Right lobe of liver (tissue), 4 donors: ENCODE measurements around the gene PPP6R3.

ENCODE experiments used
- CTCF ChIP-seq, 4 donors: fragments of 200-600 bp in 3 of 4; fragments of 450-650 bp in 1 of 4; IDR thresholded peaks; one replicate each; pipeline versions ENCODE4 v1.5.1 to v1.8.0; 2016 to 2022; ENCODE audit warnings: antibody characterized with exemption in 4 of 4, mild to moderate bottlenecking in 2 of 4
- POLR2A ChIP-seq: fragments of 450-650 bp; IDR thresholded peaks from one replicate; pipeline ENCODE4 v1.6.1; 2017; ENCODE audit warnings: antibody characterized with exemption, mild to moderate bottlenecking
- donor health status: DM: no; HTN: no; CAD: no.
- donor health status: DM: no; HTN: no; CAD: no.
- donor health status: DM: no; HTN: yes; CAD: no.

- TF ChIP-seq POLR2A: no peak
- TF ChIP-seq CTCF (IDR thresholded peaks at IDR 0.05): no peak
These were observed 200.5 kb downstream of the PPP6R3 start for GRCh38 chr11:68661014-68661413.
